SH-SY5Y (cell line): Measurements from ENCODE around the gene NTM.

Source experiments
- GATA2 ChIP-seq: IDR thresholded peaks from 2 replicates; pipeline ENCODE4 v1.6.1; 2011; ENCODE audit warnings: mild to moderate bottlenecking, low read depth, low read length
- GATA3 ChIP-seq: IDR thresholded peaks from 2 replicates; pipeline ENCODE4 v1.6.1; 2011; ENCODE audit warnings: low read depth, mild to moderate bottlenecking, low read length, moderate library complexity

DNA sequence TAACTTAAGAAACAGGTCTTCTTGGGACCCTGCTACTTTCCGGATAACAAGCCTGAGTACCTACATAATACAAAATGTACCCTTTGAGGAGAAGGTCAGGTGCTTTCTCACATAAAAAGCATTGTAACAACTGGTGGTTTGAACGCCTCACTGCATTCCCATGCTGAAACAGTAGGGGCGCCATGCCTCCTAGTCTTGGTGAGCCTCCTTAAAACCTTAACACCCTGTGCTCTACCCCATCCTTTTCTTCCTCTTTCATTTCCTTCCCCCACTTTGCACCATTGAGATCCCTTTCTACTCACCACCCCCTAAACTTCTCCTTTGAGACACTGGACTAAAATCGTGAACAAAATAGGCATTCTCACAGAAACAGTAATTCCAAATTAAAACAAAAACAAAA lies 729.3 kb downstream of the NTM start:
- TF ChIP-seq GATA2: no peak
- TF ChIP-seq GATA3: no peak
